Fibroblast of gingiva (primary cell): ENCODE measurements around the gene SORCS2.

Source experiments
- DNase-seq: peaks from one replicate; pipeline ENCODE4 v3.0.0-alpha.2; 2011; ENCODE audit warnings: low read depth

Gene SORCS2

DNA sequence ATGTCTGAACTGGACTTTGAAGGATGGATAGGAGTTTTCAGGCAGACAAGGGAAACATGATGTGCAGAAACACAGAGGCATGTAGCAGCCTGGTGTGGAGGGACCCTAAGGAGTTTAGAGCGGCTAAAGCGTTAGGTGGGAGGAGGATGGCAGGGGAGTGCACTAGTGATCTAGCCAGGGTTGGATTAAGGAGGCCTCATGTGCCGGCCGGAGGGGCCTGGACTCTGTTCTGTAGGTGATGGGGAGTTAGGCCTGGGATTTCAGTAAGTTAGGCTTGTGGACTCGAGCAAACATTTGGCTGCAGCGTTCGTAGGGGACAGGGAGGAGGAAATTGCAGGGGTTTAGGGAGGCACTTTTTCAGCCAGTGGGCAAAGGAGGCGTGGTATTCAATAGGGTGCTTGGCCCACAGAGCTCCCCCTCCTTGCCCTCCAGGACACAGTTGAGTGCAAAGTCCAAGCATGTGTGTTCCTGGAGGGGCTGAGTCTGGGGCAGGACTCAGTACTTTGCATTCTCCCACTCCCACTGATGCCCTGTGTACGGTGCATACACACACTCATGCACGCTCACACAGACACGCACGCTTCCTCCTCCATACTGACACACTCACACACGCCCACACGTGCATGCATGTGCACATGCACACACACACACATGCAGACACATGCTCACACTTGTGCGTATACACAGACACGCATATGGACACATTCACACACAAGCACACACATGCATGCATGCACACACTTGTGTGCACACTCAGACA lies 223.8 kb downstream of the SORCS2 start:
- no peak for DNase-seq

DNA sequence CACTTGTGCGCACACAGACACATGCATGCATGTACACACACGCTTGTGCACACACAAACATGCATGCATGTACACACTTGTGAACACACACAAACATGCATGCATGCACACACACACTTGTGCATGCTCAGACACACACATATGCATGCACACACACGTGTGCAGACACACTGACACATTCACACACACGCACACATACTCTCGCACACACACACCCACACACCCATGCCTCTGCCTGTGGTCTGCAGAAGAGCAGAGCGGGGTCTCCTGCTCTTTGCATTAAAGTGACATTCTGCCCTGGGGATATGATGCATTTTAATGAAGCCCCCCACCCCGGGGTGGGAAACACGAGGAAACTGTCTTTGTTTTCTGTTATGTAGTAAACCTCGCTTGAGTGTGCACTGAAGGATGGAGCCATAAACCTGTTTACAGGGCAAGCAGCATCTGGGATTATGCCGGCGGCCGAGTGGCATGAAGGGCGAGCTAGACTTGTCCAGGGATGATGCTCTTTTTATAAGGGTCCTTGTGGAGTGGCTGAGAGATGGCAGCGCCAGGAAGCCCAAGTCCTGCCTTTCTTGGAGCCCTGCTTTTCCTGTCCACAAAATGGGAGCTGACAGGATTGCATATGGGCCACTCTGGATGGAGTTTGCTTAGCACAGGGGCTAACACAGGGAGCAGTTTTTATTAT lies 224.6 kb downstream of the SORCS2 start:
- DNase-seq, result no peak

DNA sequence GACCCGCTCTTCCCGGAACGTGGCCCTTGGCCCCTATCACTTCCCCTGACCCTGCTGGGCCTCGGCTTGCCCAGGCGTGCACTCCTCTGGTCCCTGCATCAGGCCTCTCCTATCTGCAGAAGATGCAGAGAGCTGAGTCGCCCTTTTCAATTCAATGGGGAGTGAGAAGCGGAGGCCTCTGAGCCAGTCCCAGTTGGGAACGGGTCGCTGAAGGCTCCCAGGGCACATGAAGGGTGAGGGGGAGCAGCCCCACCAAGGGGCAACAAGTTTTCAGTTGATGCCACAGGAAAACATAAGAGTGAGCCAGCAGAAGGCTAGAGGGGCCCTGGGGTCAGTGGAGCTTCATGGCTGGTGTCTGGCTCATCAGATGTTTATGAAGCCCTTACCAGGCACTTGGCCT lies 225.3 kb downstream of the SORCS2 start:
- DNase-seq, result no peak

DNA sequence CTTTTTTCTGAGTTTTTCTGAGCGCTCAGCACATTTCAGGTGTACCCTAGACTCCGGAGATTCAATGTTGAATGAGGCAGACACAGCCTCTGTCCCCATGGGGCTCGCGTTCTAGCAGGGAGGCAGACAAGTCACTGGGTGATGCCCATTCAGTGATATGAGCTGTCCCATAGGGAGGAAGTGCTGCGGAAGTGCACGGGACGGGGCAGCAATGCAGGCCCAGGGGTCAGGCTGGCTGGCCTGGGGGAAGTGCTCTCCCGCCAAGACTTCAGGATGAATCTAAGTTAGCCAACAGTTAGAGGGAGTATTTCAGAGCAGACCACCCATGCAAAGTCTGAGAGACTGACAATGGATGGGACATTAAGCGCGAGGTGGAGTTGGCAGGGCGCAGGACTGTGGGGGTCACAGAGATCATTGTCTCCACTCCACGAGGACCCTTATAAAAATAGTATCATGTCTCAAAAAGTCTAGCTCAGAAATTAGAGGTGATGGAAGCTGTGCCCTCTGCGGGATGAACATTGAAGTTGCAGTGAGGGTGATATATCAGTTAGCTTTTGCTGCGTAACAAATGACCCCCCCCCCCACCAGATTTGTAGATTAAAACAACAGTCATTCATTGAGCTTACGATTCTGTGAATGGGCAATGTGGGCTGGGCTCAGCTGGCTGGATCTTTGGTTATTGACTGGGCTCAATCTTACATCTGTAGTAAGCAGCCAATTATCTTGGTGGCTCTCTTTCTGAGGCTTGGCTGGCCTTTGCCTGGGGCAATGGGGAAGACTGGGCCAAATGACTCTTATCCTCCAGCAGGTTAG lies 226.0 kb downstream of the SORCS2 start:
- no peak for DNase-seq

DNA sequence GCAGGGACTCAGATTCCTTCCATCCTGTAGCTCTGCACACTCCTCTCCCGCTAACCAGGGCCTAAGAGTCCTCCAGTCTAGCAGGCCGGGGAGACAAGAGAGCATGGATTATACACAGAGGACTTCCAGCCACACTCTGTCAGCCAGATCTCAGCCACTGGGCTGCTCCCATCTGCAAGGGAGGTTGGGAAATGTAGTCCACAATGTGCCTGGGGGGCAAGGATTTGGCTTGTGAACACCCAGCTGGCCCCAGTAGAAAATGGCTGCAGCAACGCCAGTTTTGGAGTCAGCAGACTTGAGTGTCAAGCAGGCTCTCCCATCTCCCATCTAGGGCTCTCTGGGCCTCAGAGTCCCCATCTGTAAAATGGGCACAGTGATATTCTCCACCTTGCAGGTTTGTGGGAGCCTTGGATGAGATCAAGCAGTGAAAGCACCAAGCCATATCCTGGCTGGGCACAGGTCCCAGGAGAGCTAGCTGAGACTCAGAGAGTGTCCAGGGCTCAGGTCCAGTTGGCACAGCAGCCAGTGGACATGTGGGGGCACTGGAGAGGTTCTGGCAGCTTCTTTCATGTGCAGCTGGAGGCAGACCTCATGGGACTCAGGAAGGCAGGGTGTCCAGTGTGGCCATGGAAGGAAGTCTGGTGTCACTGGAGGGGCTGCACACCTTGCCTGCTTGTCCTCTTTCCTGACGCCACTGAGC lies 227.8 kb downstream of the SORCS2 start:
- no peak for DNase-seq

DNA sequence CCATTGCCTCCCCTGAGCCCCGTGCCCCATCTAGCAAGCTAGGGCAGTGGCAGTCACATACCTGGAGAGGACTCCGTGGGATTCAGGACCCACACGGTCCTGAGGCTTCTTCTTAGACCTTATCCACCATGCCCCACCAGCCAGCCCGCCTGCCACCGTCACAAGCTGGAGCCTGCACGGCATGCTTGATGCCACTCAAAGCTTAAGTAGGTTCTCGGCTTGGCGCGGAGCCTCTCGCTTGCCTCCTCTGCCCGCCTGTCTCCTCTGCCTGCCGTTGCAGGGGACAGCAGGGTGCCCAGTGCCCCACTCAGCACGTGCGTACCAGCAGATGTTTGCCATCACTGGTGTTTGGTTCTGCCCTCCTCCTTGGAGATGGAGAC lies 228.3 kb downstream of the SORCS2 start:
- DNase-seq, result no peak

DNA sequence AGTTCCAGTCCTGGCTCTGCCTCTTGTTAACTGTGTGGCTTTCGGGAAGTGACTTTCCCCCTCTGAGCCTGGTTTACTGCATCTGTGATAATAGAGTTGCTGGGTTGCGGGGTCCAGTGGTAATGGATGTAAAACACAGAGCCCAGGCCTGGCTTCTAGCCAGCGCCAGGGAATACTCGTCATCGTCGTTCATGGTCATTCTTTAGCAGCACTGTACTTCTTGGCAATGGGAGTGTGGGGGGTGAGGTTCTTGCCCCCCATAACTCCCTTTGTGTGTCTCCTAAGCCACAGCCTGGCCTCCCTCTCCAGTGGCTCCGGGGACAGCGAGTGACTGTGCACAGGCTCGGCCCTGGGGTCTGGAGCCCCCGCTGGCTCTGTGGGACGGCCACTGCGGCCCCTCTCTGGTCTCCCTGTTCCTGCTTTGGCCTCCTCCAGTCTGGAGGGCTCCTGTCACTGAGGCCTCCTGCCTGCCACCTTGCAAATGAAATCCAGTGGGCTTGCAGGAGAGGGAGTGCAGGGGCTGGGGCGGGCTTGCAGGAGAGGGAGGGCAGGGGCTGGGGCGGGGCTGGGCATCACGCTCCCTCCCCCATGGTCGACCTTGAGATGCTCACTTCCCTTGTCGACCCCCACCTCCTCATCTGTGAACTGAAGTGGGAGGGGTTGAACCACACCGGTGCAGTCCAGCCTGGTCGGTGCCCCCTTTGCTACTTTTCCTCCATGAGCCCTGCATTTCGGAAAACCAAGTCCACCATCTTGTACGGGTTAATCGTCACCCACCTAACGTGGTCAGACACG lies 229.2 kb downstream of the SORCS2 start:
- no peak for DNase-seq

DNA sequence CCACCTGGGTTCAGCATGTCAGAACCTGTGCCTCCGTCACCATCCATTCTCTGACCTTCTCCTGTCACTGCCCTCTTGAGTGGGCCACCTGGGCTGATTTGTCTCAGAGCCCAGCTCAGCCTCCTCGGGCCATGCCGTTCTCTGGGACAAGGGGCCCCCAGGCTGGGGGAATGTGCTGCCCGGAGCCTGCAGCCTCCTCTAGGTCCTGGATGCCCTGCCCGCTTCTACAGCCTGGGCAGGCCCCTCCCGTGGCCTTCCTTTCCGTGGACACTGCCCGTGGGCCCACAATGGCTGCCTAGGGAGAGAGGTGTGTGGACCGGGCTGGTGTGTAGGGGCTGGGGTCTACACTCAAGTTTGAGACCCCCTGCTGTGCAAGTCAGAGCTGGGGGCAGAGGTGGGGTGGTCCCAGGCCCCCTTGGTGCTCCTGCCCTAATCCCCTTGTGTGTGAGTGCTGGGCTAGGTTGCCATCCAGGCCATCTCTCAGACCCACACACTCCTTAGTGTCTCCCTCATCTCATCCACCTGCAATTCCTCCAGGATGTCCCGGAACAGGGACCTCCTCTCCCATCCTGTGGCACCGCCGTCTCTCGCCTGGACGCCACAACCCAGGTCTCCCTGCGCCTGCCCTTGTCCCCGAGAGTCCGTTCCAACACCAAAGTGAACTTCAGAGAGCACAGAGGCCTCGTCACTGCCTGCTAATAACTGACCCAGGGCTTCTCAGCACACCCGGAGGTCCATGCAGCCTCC lies 230.0 kb downstream of the SORCS2 start:
- no peak for DNase-seq

DNA sequence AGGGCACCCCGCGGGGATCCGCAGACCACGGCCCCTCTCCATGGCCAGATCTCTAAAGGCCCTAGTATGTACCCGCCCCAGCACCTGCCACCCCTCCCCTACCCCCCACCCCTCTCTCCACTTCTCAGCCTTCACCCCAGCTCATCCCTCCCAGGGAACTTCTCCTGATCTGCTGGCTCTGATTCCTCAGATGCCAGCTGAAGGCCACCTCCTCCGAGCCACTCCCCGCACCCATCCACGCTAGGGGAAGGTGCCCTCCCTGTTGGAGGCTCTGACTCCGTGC lies 230.5 kb downstream of the SORCS2 start:
- DNase-seq, result no peak

DNA sequence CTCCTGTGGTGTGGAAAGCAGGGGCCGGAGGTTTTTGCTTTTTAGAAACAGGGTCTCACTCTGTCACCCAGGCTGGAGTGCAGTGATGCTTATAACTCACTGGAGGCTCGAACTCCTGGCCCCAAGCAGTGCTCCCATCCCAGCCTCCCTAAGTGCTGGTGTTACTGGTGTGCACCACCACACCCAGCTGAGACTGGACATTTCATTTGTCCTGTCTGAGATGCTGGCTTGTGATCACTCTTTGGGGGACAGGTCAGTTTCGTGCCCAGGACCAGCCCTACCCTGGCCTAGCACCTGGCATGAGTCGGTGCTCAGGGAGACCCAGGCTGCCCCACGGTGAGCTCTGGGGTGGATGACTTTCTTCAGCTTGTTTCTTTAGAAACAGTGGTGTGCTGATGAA lies 231.1 kb downstream of the SORCS2 start:
- DNase-seq, result no peak

DNA sequence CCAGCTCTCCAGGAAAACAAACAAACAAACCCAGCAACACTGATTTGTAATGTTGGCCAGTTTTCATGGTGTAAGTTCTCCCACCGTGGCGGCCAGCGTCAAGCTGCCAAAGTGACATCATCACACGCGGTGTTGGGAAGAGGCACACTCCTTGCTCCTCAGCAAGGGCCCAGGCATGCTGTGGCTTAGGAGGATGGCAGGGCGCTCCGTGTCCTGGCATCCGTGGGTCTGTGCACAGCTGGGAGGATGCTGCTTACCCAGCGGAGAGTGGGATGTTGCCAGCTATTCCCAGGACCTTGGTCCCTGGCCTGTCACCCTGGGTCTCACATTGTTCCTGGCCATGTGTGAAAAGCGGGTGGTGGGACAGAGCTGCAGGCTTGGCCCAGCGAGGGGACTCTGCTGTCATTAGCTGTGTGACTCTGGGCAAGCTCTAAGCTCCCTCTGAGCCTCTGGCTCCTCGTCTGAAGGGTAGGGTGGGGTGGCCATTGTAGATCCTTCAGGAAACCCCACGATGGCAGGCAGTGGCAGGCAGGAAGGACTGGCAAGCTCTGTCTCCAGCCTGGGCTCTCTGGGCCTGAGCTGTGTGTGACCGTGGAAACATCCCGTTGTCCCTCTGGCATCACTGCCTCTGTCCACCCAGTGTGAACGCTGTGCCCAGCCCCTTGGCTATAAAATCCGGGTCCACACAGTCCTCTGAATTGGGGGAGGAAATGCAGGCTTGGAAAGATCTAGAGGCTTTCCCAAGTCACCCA lies 231.6 kb downstream of the SORCS2 start:
- DNase-seq, result no peak

DNA sequence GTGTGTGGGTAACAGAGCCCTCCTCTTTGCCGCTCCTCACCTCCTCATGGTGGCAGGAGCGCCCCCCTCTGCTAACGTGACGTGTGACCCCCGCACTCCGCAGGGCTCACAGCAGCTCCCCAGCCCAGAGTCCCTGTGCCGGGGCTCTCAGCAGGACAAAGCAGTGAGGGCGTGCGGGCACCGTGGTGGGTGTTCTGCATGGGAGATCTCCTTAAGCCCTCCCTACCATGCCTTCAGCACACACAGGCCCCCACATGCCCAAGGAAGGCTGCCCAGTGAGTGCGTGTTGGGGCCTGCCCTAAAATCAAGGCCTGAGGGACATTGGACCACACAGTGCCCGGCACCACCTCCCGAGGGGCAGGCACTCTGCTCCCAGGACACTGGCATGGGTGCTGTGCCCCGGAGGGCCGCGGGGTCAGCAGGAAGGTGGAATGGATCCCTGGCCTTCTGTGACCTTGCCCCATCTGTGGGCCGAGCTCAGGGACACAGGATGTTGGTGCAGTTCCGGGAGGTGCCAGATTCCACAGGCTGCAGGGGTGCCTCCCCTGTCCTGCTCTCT lies 232.3 kb downstream of the SORCS2 start:
- no peak for DNase-seq

DNA sequence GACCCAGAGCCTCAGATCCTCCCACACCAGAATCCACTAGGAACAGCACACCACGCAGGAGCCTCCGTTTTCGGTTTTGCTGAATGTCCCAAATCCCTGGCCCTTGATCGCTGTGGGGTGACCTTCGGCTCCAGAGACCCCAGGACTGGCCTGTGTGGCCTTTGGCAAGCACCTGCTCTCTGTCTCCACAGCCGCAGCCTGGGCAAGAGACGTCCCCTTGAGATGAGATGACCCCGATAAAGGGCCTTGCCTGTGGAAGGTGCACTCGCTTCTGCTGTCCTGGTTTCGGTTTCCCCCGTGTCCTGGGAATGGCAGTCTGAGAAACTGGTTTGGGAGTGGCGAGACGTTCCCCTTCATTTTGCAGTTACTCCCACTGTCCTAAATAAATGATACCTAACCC lies 232.8 kb downstream of the SORCS2 start:
- DNase-seq, result no peak

DNA sequence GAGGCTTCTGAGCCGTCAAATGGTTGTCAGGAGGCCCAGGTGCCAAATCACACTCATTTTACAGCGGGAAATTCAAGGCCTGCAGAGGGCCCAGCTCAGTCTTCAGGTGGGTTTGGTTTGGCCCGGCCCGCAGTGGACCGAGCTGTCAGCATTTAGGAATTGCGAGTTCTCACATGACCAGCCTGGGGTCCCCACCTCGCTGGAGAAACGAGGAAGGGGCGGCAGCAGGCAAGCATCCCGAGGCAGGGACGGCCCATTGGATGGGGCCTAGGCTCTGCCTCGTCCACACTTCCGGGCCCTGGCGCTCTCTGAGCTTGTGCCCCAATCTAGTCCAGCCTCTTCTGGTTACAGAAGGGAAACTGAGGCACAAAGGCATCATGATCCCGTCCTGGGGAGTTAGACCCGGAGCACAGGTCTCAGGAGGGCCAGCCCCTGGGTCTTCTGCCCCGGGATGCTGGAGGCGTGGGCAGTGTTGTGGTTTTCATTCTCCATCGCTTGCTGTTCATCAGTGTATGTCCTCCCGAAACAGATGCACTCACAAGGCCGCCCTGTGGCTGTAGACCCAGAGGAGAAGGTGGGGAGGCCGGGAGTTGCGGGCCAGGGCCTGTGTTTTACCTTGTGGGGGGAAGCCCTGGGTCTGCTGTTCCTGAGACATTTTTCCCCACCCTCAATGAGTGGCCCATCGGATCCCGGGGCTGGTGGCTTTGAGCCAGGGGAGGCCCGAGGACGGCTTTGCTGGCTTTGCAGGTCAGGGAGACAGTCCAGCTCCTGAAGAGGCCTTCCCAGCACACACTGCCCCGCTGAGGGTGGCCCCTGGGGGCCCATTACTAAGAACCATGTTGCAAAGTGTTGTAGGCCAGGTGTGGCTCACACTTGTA lies 233.5 kb downstream of the SORCS2 start:
- DNase-seq, result no peak

DNA sequence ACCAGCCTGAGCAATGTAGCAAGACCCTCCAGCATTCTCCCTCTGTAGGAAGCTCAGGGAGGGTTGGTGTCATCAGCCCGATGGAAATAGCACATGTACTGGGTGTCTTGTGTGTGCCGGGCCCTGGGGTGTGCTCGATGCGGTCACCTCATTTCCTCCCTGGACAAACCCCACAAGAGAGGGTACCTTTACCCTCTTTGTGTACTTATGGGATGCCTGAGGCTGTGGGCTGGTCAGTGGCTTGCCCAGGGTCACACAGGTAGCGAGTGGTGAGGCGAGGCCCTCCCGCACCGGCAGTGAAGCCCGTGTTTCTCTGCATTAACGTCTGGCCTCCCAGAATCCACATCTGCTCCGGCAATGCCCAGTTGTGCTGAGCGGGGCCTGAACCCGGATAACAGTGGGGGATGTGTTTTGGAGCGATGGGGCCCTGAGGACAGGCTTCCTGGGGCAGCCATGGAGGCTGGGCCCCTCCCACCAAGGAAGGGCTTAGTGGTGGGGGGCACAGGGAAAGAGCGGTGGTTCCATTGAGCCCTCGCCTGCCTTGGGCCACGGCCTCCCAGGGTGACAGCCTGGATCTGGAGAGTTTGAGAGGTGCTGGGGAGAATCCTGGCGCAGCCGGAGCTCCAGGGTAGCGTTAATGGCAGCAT lies 234.3 kb downstream of the SORCS2 start:
- no peak for DNase-seq

DNA sequence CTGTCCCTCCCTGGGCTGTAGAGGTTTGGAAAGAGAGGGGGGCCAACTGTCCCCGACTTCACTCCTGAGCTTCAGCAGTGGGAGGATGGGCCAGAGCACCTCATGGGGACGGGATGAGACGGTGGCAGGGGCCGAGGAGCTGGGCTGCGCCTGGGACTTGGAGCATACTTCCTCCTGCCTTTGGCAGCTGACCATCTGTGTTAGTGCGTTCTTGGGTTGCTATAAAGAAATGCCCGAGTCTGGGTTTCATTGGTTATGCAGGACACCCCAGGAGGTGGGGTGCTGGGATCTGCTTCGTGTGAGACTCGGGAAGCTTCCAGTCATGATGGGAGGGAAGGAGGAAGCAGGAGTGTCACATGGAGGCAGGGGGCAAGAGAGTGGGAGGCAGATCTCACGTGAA lies 235.0 kb downstream of the SORCS2 start:
- no peak for DNase-seq

DNA sequence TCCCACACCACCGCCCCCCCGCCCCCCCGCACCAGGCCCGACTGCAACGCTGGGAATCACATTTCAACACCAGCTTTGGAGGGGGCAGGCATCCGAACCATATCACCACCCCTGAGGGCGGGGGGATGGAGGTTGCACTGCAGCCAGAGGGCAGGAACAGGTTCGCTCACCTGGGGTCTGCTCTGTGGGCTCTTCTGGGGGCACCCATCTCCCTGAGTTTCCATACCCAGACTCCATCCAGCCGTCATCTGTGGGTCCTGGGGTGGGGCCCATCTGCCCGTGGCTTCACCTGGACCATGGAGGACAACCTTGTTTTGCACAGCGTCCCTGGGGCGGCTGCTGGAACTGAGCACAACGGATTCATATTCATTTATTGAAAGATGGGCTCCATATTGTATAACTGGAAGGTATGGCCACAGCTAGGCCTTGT lies 235.5 kb downstream of the SORCS2 start:
- DNase-seq, result no peak

DNA sequence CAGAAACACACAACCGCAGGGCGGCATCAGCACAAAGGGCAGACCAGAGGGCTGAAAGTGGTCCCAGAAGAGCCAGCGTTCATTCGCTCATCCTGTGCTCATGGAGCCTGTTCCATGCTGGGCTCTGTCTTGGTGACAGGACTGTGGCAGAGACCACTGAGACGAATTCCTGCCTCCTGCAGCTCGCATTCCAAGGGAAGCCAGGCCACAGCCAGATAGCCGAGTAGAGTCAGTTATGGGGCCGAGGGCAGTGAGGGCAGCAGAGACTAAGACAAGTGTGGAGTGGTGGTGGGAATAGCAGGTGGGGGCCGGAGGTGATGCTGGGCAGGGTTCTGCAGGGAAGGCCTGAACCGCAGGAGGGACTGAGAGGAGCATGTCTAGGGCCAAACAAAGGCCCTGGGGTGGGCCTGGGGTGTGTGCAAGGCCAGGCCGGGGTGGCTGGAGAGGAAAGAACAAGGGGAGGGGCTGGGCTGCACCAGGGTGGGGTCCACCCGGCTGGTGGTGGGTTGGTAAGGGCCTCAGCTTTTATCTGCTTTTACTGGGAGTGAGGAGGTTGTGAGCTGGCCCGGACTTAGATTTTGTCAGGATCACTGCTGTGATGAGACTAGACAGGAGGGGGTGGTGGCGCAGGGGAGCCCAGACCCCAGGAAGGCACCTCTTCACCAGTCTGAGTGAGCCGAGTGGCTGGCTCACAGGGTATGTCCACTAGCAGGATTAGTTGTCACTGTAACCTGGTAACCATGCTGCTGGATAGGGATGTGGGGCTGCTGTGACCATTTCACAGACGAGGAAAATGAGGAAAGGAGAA lies 236.1 kb downstream of the SORCS2 start:
- no peak for DNase-seq
